Upper lobe of left lung (tissue), 4 donors: ENCODE results near the gene AATF.

Experiments
- CTCF ChIP-seq, 6 experiments: fragments of 450-650 bp in 4 of 6; fragments of 200-600 bp in 2 of 6; sonication (generic) in 2 of 6; IDR thresholded peaks; one replicate each; pipeline ENCODE4 v1.5.1; 2016 to 2019; ENCODE audit warnings: antibody characterized with exemption in 6 of 6
- POLR2A ChIP-seq, 4 donors: fragments of 450-650 bp; IDR thresholded peaks; one replicate each; pipeline ENCODE4 v1.5.1; 2016 to 2017; ENCODE audit warnings: antibody characterized with exemption in 4 of 4, mild to moderate bottlenecking in 2 of 4
- POLR2AphosphoS5 ChIP-seq, 2 donors: sonication (generic); formaldehyde crosslinking; IDR thresholded peaks; one replicate each; pipeline ENCODE4 v1.5.1; 2017; ENCODE audit warnings: antibody characterized with exemption in 2 of 2

- no peak for TF ChIP-seq CTCF (IDR thresholded peaks at IDR 0.05)
- no peak for TF ChIP-seq POLR2AphosphoS5 (IDR thresholded peaks at IDR 0.05)
- no peak for TF ChIP-seq POLR2A (IDR thresholded peaks at IDR 0.05)
Measured at GRCh38 chr17:36994438-36994837, 45.7 kb downstream of the AATF start.
